ENCODE measurements around the gene DNALI1. TPM values are rescaled to one million over a fixed set of nuclear protein-coding genes. Genes with fewer than 3 reads are reported as not detected.
"Not testable (repeated sequence)": the region's sequence is repeated elsewhere in the genome, so short reads cannot be mapped to it uniquely, and the experiment has no call there.

The DNALI1 gene
- total RNA-seq, 3 donors from 2014 or later: not detected

- ATAC-seq: not testable (repeated sequence)
- H3K36me3 Mint-ChIP-seq (ENCODE audit: insufficient read depth): peaks cover 35% of the 10 kb centered on the region
Observed at GRCh38 chr1:37539154-37539553, 17.6 kb upstream of the DNALI1 start.

GRCh38 chr1:37540036-37540785, 16.5 kb upstream of the DNALI1 start:
- Mint-ChIP-seq H3K9me3 (no peaks in the 10 kb centered on the region), H3K27me3 (ENCODE audit: low read depth) (no peaks in the 10 kb centered on the region)
- no peak for ATAC-seq

More at GRCh38 chr1:37539154-37539553, 17.6 kb upstream of the DNALI1 start:
- not testable (repeated sequence) for H3K4me3 Mint-ChIP-seq; DNase-seq; H3K9me3 Mint-ChIP-seq; H3K4me1 Mint-ChIP-seq (ENCODE audit: low read depth); H3K27me3 Mint-ChIP-seq (ENCODE audit: low read depth)

GRCh38 chr1:37544530-37544929, 12.2 kb upstream of the DNALI1 start:
- no peaks in the 10 kb centered on the region for H3K27me3 Mint-ChIP-seq (ENCODE audit: low read depth)
- peaks cover 8% of the 10 kb centered on the region for H3K4me1 Mint-ChIP-seq (ENCODE audit: low read depth)
- ATAC-seq (no peak), DNase-seq (no peak)
- H3K36me3 Mint-ChIP-seq (ENCODE audit: insufficient read depth): peaks cover 31% of the 10 kb centered on the region
- no peak overlapping the region for H3K4me3 Mint-ChIP-seq
- H3K9me3 Mint-ChIP-seq: no peaks in the 10 kb centered on the region

More at GRCh38 chr1:37540036-37540785, 16.5 kb upstream of the DNALI1 start:
- H3K36me3 Mint-ChIP-seq (ENCODE audit: insufficient read depth): peaks cover 41% of the 10 kb centered on the region
- H3K4me3 Mint-ChIP-seq: no peak overlapping the region
- peaks cover 6% of the 10 kb centered on the region for H3K4me1 Mint-ChIP-seq (ENCODE audit: low read depth)
- no peak for DNase-seq

GRCh38 chr1:37545019-37545418, 11.7 kb upstream of the DNALI1 start:
- Mint-ChIP-seq H3K9me3 (no peaks in the 10 kb centered on the region), H3K4me3 (no peak overlapping the region), H3K4me1 (ENCODE audit: low read depth) (peaks cover 13% of the 10 kb centered on the region), H3K36me3 (ENCODE audit: insufficient read depth) (peaks cover 35% of the 10 kb centered on the region), H3K27me3 (ENCODE audit: low read depth) (no peaks in the 10 kb centered on the region)
- DNase-seq (no peak), ATAC-seq (no peak)

GRCh38 chr1:37549341-37549740, 7.4 kb upstream of the DNALI1 start:
- DNase-seq (no peak), ATAC-seq (no peak)
- no peak overlapping the region for H3K4me3 Mint-ChIP-seq
- peaks cover 45% of the 10 kb centered on the region for H3K4me1 Mint-ChIP-seq (ENCODE audit: low read depth)
- H3K36me3 Mint-ChIP-seq (ENCODE audit: insufficient read depth): peaks cover 44% of the 10 kb centered on the region
- H3K27me3 Mint-ChIP-seq (ENCODE audit: low read depth): no peaks in the 10 kb centered on the region
- H3K9me3 Mint-ChIP-seq: no peaks in the 10 kb centered on the region

GRCh38 chr1:37553598-37553926, 3.2 kb upstream of the DNALI1 start:
- Mint-ChIP-seq H3K36me3 (ENCODE audit: insufficient read depth) (peaks cover 27% of the 10 kb centered on the region), H3K4me3 (peak overlapping the region; percentile 96), H3K9me3 (no peaks in the 10 kb centered on the region), H3K27me3 (ENCODE audit: low read depth) (peaks cover 3% of the 10 kb centered on the region), H3K4me1 (ENCODE audit: low read depth) (peaks cover 42% of the 10 kb centered on the region)
- ATAC-seq (peak; percentile 45 to 52), DNase-seq (no peak)

- ATAC-seq: peak; percentile 96
- peaks cover 38% of the 10 kb centered on the region for H3K4me1 Mint-ChIP-seq (ENCODE audit: low read depth)
Observed at GRCh38 chr1:37553927-37554808, 2.6 kb upstream of the DNALI1 start, which contains the start of gene SNIP1. Gene SNIP1, minus strand, starts transcription at chr1:37554293. Its CDS starts 64 bp downstream, at chr1:37554229.

GRCh38 chr1:37557402-37557801, 662 bp downstream of the DNALI1 start:
- H3K9me3 Mint-ChIP-seq: no peaks in the 10 kb centered on the region
- peaks cover 14% of the 10 kb centered on the region for H3K4me1 Mint-ChIP-seq (ENCODE audit: low read depth)
- H3K4me3 Mint-ChIP-seq: no peak overlapping the region
- H3K36me3 Mint-ChIP-seq (ENCODE audit: insufficient read depth): peaks cover 8% of the 10 kb centered on the region
- H3K27me3 Mint-ChIP-seq (ENCODE audit: low read depth): peaks cover 3% of the 10 kb centered on the region
- no peak for DNase-seq
- ATAC-seq: no peak

More at GRCh38 chr1:37553927-37554808, 2.6 kb upstream of the DNALI1 start, which contains the start of gene SNIP1:
- Mint-ChIP-seq H3K27me3 (ENCODE audit: low read depth) (peaks cover 3% of the 10 kb centered on the region), H3K36me3 (ENCODE audit: insufficient read depth) (peaks cover 22% of the 10 kb centered on the region), H3K4me3 (peak within 1 kb of the TSS; percentile 96), H3K9me3 (no peaks in the 10 kb centered on the region)
- peak; percentile 85 for DNase-seq

GRCh38 chr1:37558411-37558810, 1.7 kb downstream of the DNALI1 start:
- Mint-ChIP-seq H3K4me3 (no peak overlapping the region), H3K4me1 (ENCODE audit: low read depth) (peaks cover 4% of the 10 kb centered on the region), H3K9me3 (no peaks in the 10 kb centered on the region), H3K36me3 (ENCODE audit: insufficient read depth) (peaks cover 3% of the 10 kb centered on the region), H3K27me3 (ENCODE audit: low read depth) (peaks cover 3% of the 10 kb centered on the region)
- no peak for DNase-seq
- ATAC-seq: no peak

- ATAC-seq (no peak), DNase-seq (no peak)
Observed at GRCh38 chr1:37559080-37559479, 2.3 kb downstream of the DNALI1 start.

GRCh38 chr1:37559957-37560379, 3.2 kb downstream of the DNALI1 start:
- DNase-seq; H3K4me1 Mint-ChIP-seq (ENCODE audit: low read depth); H3K27me3 Mint-ChIP-seq (ENCODE audit: low read depth); ATAC-seq; H3K9me3 Mint-ChIP-seq; H3K36me3 Mint-ChIP-seq (ENCODE audit: insufficient read depth); H3K4me3 Mint-ChIP-seq: not testable (repeated sequence)

More at GRCh38 chr1:37559080-37559479, 2.3 kb downstream of the DNALI1 start:
- Mint-ChIP-seq H3K36me3 (ENCODE audit: insufficient read depth) (peaks cover 3% of the 10 kb centered on the region), H3K4me3 (no peak overlapping the region), H3K4me1 (ENCODE audit: low read depth) (peaks cover under 1% of the 10 kb centered on the region), H3K9me3 (no peaks in the 10 kb centered on the region), H3K27me3 (ENCODE audit: low read depth) (peaks cover 3% of the 10 kb centered on the region)

- Mint-ChIP-seq H3K36me3 (ENCODE audit: insufficient read depth) (peaks cover 9% of the 10 kb centered on the region), H3K4me3 (no peak overlapping the region), H3K27me3 (ENCODE audit: low read depth) (peaks cover 3% of the 10 kb centered on the region), H3K4me1 (ENCODE audit: low read depth) (no peaks in the 10 kb centered on the region), H3K9me3 (no peaks in the 10 kb centered on the region)
- DNase-seq (no peak), ATAC-seq (no peak)
Observed at GRCh38 chr1:37560401-37561132, 3.8 kb downstream of the DNALI1 start.

GRCh38 chr1:37561133-37562132, 4.7 kb downstream of the DNALI1 start:
- no peaks in the 10 kb centered on the region for H3K4me1 Mint-ChIP-seq (ENCODE audit: low read depth)
- peaks cover 14% of the 10 kb centered on the region for H3K36me3 Mint-ChIP-seq (ENCODE audit: insufficient read depth)
- ATAC-seq (peak; percentile 43 to 63), DNase-seq (no peak)
- no peak overlapping the region for H3K4me3 Mint-ChIP-seq
- no peaks in the 10 kb centered on the region for H3K9me3 Mint-ChIP-seq
- peaks cover 3% of the 10 kb centered on the region for H3K27me3 Mint-ChIP-seq (ENCODE audit: low read depth)
